EH (cell line): Measurements from ENCODE around the gene PAX2.

Experiments used
- DNase-seq: peaks from one replicate; pipeline ENCODE4 v3.0.0-alpha.2; 2015; ENCODE audit warnings: low read depth

PAX2 gene

GRCh38 chr10:100791369-100792058, 46.1 kb downstream of the PAX2 start:
- no peak for DNase-seq

DNA sequence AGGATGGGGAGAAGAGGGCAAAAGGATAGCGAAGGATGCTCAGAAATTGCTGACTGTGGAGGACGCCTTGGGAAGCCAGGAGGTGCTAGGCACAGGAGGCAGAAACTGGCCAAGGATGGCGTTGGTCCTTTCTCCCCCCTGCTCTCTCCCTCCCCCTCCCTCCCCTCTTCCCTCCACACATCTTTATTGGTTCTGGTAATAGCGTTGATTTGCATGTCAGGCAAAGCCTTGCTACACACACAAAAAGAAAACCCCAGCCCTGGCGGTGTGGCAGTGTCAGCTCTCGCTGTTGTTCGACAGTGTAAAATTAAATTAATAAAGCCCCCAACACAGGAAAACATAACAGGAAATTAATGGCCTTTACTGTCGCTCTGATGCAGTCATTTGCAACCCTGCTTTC, 47.2 kb downstream of the PAX2 start:
- DNase-seq, result no peak

DNA sequence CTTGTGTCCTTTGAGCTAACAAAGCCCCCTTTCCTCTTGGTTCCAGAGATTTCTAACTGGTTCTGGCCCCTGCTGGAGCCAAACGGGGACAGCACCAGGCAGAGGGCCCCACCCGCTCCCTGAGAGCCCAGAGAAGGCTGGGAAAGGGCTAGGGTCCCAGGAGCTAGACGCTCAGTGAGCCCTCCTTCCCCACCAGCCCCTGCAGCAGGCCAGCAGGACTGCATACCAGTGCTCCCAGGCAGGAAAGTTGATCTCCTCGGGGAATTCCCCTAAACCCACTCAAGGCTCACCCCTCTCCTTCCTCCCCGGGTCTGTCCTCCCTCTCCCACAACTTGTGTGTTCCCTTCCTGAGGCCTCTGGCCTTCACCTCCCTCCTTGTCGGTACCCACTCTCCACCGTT, 47.7 kb downstream of the PAX2 start:
- no peak for DNase-seq

DNA sequence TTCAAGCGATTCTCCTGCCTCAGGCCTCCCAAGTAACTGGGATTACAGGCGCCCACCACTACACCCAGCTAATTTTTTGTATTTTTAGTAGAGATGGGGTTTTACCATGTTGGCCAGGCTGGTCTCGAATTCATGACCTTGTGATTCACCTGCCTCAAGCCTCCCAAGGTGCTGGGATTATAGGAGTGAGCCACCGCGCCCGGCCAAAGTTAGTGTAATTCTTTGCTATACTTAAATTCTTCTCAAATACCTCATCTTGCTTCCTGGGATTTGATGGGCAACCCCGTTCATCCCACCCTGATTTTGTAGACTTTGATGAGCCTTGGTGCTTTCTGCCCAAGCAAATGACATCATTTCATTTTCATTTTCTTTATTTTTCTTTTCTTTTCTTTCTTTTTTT, 54.5 kb downstream of the PAX2 start:
- no peak for DNase-seq

DNA sequence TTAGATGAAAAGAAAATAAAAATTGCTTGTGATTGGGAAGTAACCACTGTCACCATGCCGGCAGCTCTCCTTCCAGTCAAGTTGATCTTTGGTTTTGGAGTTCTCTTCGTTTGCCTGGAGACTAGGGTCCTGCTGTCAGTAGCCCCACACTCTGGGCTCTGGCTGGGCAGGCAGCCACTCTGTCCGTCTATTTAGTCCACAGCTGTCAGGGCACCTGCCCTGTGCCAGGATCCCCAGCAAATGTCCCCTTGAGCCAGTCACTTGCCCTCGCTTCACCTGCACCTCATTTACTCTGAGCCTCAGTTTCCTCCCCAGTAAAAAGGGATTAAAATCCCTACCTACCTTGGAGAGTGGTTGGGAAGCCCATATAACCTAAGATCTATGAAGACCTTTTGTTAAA, 55.5 kb downstream of the PAX2 start:
- no peak for DNase-seq

- DNase-seq, result no peak
Observed at GRCh38 chr10:100802196-100802595, 56.8 kb downstream of the PAX2 start.

DNA sequence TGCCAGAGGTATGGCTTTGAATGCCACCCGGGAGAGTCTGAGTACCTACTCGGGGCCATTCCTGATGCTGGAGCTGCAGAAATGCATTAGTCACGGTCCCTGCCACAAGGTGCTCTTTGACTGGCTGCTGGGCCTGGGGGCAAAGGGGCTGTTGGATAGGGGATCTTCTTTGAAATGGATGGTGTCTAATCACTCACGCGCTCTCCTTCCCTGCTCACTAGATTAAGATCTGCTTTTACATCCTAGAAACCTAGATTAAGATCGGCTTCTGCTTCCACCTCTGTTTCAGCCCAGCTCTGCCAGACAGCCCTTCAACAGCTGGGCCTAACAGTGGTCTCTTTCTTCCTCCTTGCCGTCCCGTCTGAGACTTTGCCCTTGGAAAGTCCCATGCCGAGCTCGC, 57.2 kb downstream of the PAX2 start:
- DNase-seq, result no peak

GRCh38 chr10:100803492-100803891, 58.1 kb downstream of the PAX2 start:
- DNase-seq, result no peak

- no peak for DNase-seq
Observed at GRCh38 chr10:100803908-100804307, 58.5 kb downstream of the PAX2 start.

DNA sequence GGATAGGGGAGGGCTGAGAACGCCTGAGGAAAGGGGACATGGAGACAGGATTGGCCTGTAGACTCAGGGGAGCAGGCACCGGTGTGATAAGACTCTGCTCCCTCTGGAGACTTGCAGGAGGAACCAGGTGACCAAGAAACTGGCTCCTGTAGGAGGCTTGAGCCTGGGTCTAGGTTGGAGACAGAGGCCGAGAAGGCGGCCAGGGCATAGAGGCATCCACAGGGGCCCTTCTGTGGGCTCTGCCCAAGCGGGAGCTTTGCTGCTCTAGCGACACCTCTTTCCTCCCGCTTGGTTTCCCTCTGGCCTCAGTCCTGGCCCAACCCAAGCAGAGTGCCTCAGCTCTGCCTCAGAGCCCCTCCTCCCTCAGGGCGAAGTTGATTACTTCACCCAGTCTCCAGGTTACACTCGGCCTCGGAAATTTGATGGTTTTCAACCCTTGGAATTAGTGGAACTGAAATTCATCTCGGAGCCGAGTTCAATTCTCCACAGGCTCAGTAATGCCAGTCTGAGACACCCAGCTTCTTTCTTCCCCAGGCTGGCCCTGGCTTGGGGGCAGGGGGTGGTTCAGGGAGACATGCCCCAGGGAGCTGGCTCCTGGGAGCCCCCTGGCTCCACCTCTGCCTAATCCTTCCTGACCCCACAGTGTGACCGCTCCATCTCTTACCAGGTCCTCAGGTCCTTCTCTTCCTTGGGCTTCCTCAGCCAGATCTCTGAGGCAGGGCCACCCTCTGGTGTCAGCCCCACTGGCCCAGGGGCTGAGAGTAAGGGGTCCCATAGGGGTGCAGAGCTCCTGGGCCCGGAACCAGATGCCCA, 60.4 kb downstream of the PAX2 start:
- DNase-seq, result no peak

GRCh38 chr10:100806356-100806645, 60.9 kb downstream of the PAX2 start:
- DNase-seq, result no peak

GRCh38 chr10:100807241-100807951, 62.0 kb downstream of the PAX2 start:
- DNase-seq, result no peak

DNA sequence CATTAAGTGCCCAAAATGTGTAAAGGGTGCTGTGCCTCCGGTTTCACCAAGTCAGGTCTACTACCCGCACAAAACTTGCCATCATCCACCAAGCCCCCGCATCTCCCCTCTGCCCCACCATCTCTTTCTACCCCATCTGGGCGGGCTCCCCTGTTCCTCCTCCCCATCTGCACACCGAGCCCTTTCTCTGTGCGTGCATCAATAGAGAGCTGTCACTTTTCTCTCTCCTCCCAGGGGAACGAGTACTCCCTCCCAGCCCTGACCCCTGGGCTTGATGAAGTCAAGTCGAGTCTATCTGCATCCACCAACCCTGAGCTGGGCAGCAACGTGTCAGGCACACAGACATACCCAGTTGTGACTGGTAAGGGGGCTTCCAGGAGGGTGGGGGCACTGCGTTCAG, 63.5 kb downstream of the PAX2 start:
- DNase-seq, result no peak

GRCh38 chr10:100810091-100810834, 64.9 kb downstream of the PAX2 start:
- no peak for DNase-seq

DNA sequence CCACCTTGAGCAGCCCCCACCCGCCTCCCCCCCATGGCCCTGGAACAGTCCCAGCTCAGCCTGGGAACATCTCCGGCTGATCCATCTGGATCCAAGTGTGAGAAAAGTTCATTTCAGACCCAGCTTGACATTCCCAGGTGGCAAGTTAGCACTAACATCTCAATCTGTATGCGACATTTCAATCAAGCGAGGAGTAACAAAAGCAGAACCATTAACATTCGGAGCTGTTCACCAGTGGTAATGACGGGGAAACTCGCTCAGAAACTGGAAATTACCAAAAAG, 65.4 kb downstream of the PAX2 start:
- no peak for DNase-seq

GRCh38 chr10:100811261-100811660, 65.9 kb downstream of the PAX2 start:
- DNase-seq, result no peak

DNA sequence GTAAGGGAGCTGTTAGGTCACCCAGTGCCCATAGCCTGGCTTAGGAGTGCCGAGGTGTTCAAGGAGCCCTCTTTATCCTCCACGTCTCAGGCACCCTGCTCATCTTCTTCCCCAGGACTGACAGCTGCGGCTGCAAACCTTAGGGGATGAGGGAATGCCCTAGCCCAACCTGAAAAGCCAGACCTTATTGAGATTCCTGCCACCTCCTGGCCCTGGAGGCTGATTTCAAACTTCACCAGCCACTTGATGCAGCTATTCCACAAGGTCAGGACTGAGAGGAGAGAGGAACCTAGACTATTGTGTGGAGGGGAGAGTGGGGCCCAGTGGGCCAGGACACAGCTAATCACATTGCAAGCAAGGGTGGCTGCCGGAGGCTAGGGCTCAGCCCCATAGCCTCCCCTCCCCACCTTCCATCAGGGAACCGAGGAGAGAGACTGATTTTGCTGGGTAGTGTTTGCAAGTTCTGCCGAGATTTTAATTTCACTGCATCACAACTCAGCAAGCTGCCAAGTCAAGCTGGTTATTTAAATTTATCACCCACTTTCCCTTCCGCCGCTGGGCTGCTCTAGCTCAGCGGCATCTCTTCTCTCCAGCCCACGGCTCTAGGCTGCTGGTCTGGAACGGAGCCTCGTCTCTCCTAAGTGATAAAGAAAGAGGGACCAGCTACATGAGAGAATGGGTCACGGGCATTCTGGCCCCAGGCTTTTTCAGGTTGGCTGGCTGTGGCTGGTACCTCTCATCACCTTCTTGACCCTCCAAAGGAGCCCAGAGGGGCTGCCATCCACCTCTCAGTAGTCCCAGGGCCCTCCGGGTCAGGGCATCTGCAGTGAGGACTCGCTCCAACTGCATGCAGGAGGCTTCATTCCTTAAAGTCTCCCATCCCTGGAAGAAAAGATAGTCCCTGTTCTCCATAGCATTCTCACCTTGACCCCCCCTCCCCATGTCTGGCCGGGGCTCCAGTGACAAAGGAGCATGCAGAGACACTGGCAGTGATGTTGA, 66.7 kb downstream of the PAX2 start:
- no peak for DNase-seq

DNA sequence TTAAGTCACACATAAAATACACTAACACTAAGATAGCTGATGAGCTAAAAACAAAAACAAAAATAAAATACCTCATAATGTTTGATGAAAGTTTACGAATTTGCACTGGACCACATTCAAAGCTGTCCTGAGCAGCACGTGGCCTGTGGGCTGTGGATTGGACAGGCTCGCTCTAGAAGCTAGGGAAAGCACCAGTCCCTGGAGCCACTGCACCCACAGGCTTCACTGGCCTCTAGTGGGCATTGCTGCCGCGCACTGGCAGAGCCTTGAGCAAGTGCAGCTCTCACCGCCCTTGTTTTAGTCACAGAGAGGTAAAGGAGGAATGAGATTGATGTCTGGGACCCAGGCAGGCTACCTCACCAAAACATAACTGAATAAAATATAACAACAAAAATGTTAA, 67.6 kb downstream of the PAX2 start:
- no peak for DNase-seq

GRCh38 chr10:100814751-100815474, 69.5 kb downstream of the PAX2 start:
- no peak for DNase-seq

DNA sequence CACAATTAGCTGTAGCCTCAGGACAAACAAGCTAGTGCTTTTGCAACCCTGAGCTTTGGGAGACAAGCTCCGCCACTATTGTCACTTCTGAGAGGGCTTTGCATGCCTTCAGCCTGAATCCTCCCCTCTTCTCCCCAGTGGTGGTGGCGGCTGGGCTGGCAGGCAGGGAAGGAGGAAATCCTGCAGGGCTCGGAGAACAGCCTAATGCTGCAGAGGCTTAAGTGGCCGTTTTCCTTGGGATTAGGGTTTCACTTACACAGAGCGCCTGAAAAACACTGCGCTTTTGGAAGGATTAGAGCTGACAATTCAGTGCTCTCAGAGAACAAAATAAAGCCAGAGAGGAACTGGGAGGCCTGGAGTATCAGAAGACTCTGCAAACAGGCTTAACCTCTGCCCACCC, 71.3 kb downstream of the PAX2 start:
- DNase-seq, result peak; percentile 8

- DNase-seq, result no peak
Observed at GRCh38 chr10:100817268-100817839, 72.0 kb downstream of the PAX2 start.
